ENCODE measurements around the gene HCRTR1. TPM values are rescaled to one million over a fixed set of nuclear protein-coding genes. Genes with fewer than 3 reads are reported as not detected.

HCRTR1 gene
- total and polyA plus RNA-seq, 2 donors (not counting 3 experiments of a cell fraction or from before 2014, with no cell fraction given) = 0.93 to 1.5 TPM

- no peak for TF ChIP-seq MAX (IDR thresholded peaks at IDR 0.05; ENCODE audit: insufficient read depth, insufficient read length)
- no peak for TF ChIP-seq FOS (IDR thresholded peaks at IDR 0.05; ENCODE audit: borderline replicate concordance, insufficient read depth, low read length)
- no peak for TF ChIP-seq MYC (IDR thresholded peaks at IDR 0.05; ENCODE audit: low read depth, low read length)
- no peaks in the 10 kb centered on the region for H4K20me1 ChIP-seq (replicated peaks; ENCODE audit: control insufficient read depth, extremely low read depth, insufficient read depth, low read length)
- intact Hi-C loops (cut with micrococcal nuclease) = no loop called here
- H3K27me3 ChIP-seq (ENCODE audit: control insufficient read depth in 2 of 2, insufficient read depth in 2 of 2, low read length in 2 of 2) = no peaks in the 10 kb centered on the region
- H3K4me3 ChIP-seq (replicated peaks in 1 of 3; ENCODE audit: insufficient read depth in 1 of 3, low read depth in 1 of 3, low read length in 3 of 3) = no peak overlapping the region
- H3K79me2 ChIP-seq (ENCODE audit: control insufficient read depth, insufficient read depth, low read length) = no peaks in the 10 kb centered on the region
- ChIA-PET POLR2A (no interaction called here), CTCF (interaction anchor here (0.6 to 1.6 kb wide), 4 partner anchors 10 to 29 kb away, joined by 3 to 7 read pairs (median 5); no protein-coding TSS in a partner anchor)
- BruUV-seq (replicated peaks) = no TSS peak
- H3K36me3 ChIP-seq (ENCODE audit: control insufficient read depth in 2 of 2, extremely low read depth in 1 of 2, insufficient read depth in 2 of 2, low read length in 2 of 2) = no peaks in the 10 kb centered on the region
- no peaks in the 10 kb centered on the region for H3K9me1 ChIP-seq (replicated peaks; ENCODE audit: control insufficient read depth, extremely low read depth, insufficient read depth, low read length)
- peaks cover 8% of the 10 kb centered on the region for H3K4me1 ChIP-seq (ENCODE audit: control insufficient read depth, extremely low read depth, insufficient read depth, low read length)
- FAIRE-seq = no peak
- no peaks in the 10 kb centered on the region for H3K9me3 ChIP-seq (replicated peaks; ENCODE audit: control insufficient read depth, insufficient read depth, low read length)
- no peak overlapping the region for H2AFZ ChIP-seq (ENCODE audit: low read depth, low read length)
- dilution Hi-C loops (cut with MboI; ENCODE audit: extremely low pct_ligation_motif_present, low sequenced_read_pairs) = no loop called here
- no peak overlapping the region for H3K27ac ChIP-seq (ENCODE audit: insufficient read depth, low read depth, low read length)
- DNase-seq (ENCODE audit: low read depth, low spot score) = no peak
- H3K4me2 ChIP-seq (ENCODE audit: insufficient read depth, low read length) = no peak overlapping the region
- no peak overlapping the region for H3K9ac ChIP-seq (replicated peaks; ENCODE audit: extremely low read depth, insufficient read depth, low read length)
These were observed 58.3 kb downstream of the HCRTR1 start for GRCh38 chr1:31675756-31676155.

Other genes starting within 250 kb of the HCRTR1 start
- gene FABP3, start 244.6 kb upstream of the HCRTR1 start, total RNA-seq = 0.84 and 1.8 TPM in 2 replicates
- 1.8 and 2.6 TPM in 2 replicates for gene FABP3, start 244.6 kb upstream of the HCRTR1 start, polyA plus RNA-seq
- gene SERINC2, start 204.5 kb upstream of the HCRTR1 start, total RNA-seq = 19.4 and 21.4 TPM in 2 replicates
- gene SERINC2, start 204.5 kb upstream of the HCRTR1 start, polyA plus RNA-seq = 34.6 and 48.6 TPM in 2 replicates
- 298 and 312 TPM in 2 replicates for gene TINAGL1, start 41.2 kb upstream of the HCRTR1 start, total RNA-seq
- 477 and 555 TPM in 2 replicates for gene TINAGL1, start 41.2 kb upstream of the HCRTR1 start, polyA plus RNA-seq
- 66.5 and 73.3 TPM in 2 replicates for gene PEF1, start 27.2 kb downstream of the HCRTR1 start, total RNA-seq
- 149 and 161 TPM in 2 replicates for gene PEF1, start 27.2 kb downstream of the HCRTR1 start, polyA plus RNA-seq
- 1.2 and 2.7 TPM in 2 replicates for gene COL16A1, start 86.3 kb downstream of the HCRTR1 start, total RNA-seq
- gene COL16A1, start 86.3 kb downstream of the HCRTR1 start, polyA plus RNA-seq = 0.68 and 0.75 TPM in 2 replicates
- gene ADGRB2, start 146.7 kb downstream of the HCRTR1 start, total RNA-seq = 1.5 and 3.1 TPM in 2 replicates
- gene ADGRB2, start 146.7 kb downstream of the HCRTR1 start, polyA plus RNA-seq = 1.3 and 2.2 TPM in 2 replicates
- 0.27 and 24.9 TPM in 2 replicates for gene SPOCD1, start 198.3 kb downstream of the HCRTR1 start, total RNA-seq
- gene SPOCD1, start 198.3 kb downstream of the HCRTR1 start, polyA plus RNA-seq = 33.0 and 40.1 TPM in 2 replicates

Measured in endothelial cell of umbilical vein (primary cell).